Activated naive CD4-positive, alpha-beta T cell treated with anti-CD3 and anti-CD28 coated beads, Interleukin-2, amount 50 U/mL, for 24 hours (primary cell): ENCODE results near the gene CYP26A1.

Source experiments
- H3K27ac Mint-ChIP-seq: one replicate; pipeline ENCODE4 v1.8.0; 2021; ENCODE audit warnings: mild to moderate bottlenecking, mixed read lengths
- H3K27me3 Mint-ChIP-seq: one replicate; pipeline ENCODE4 v1.8.0; 2021; ENCODE audit warnings: mixed read lengths
- H3K36me3 Mint-ChIP-seq: one replicate; pipeline ENCODE4 v1.8.0; 2021; ENCODE audit warnings: mixed read lengths
- H3K4me1 Mint-ChIP-seq: one replicate; pipeline ENCODE4 v1.8.0; 2021; ENCODE audit warnings: mixed read lengths
- H3K4me3 Mint-ChIP-seq: one replicate; pipeline ENCODE4 v1.8.0; 2021; ENCODE audit warnings: mild to moderate bottlenecking, mixed read lengths
- H3K9me3 Mint-ChIP-seq: one replicate; pipeline ENCODE4 v1.8.0; 2021; ENCODE audit warnings: mixed read lengths

CYP26A1 gene

GRCh38 chr10:93071674-93072224 is 1.9 kb upstream of the CYP26A1 start:
- Mint-ChIP-seq H3K4me3 (no peak overlapping the region), H3K36me3 (no peaks in the 10 kb centered on the region)

DNA sequence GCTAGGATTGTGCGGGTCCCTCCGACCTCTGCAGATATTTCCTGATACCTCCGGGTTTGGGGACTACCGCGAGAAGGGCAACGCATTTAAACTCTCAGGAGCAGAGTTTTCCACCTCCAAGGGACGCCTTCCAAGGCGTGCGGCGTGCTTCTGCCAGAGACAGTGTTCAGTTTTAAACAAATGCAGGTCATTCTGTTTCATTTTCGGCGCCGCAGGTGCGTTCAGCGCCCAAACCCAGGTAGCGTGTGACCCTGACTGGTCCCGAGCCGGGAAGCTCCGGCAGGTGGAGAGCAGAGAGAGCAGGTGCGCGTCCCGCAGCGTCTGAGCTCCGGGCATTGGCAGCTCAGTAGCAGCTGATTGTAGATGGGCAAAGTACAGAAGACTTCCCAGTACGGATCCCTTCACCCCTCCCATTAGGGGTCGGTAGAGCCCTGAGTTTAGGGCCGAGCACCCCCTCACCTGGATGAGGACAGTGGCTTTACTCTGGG is 1.4 kb upstream of the CYP26A1 start:
- Mint-ChIP-seq H3K9me3 (no peaks in the 10 kb centered on the region), H3K4me3 (peak overlapping the region; percentile 47), H3K36me3 (no peaks in the 10 kb centered on the region), H3K4me1 (peaks cover 33% of the 10 kb centered on the region), H3K27me3 (peaks cover 48% of the 10 kb centered on the region), H3K27ac (no peak overlapping the region)

More at GRCh38 chr10:93071674-93072224, 1.9 kb upstream of the CYP26A1 start:
- Mint-ChIP-seq H3K27me3 (peaks cover 47% of the 10 kb centered on the region), H3K4me1 (peaks cover 33% of the 10 kb centered on the region), H3K27ac (no peak overlapping the region), H3K9me3 (no peaks in the 10 kb centered on the region)

DNA sequence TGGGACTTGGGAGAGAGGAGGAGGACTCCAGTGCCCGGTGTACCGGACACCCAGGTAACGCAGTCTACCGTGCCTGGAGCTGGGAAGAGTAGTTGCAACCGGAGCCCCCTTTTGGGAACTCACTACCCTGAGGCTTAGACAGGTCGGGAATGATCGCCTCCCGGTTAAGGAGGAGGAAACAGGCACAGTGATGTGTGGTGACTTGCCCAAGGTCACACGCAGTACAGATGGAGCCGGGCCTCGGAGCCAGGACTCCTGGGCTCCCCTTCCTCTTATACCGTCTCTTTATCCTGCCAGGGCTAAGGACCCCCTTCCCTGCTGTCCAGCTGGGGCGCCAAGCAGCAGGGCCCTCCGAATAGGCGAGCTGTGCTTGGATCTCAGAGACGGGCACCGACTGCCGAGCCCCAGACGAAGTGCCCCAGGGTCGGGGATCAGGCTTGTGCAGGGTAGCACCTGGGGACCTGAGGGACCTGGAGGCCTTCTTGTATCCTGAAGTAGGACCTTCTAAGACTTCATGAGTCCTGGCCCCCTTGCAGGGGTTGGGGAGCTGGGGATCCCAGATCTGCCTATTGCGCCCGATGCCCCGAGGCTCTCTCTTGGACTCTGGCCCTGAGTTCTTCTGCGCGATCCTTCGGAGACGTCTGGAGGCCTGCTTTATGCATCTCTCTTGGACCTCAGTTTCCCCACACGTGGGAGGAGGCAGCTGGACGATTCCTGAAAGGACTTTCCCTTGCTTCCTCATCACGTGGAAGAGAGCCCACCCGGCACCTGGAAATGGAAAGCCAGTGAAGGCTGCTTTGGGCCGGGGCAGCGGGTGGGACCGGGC is 767 bp upstream of the CYP26A1 start:
- Mint-ChIP-seq H3K4me3 (peak overlapping the region; percentile 36), H3K4me1 (peaks cover 33% of the 10 kb centered on the region), H3K27me3 (peaks cover 41% of the 10 kb centered on the region)

DNA sequence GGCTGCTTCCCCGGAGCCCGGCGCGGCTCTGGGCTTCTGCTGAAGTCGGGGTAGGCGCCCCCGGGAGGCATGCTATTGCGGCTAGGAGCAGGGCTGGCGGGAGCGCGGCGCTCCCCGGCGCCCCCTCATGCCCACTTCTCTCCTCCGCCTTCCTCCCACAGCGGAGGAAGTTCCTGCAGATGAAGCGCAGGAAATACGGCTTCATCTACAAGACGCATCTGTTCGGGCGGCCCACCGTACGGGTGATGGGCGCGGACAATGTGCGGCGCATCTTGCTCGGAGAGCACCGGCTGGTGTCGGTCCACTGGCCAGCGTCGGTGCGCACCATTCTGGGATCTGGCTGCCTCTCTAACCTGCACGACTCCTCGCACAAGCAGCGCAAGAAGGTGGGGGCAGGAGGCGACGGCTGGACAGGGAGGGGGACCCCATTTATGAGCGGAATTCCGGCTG is 479 bp downstream of the CYP26A1 start:
- H3K27me3 Mint-ChIP-seq, result peaks cover 37% of the 10 kb centered on the region
- peak overlapping the region; percentile 55 for H3K4me3 Mint-ChIP-seq
- peaks cover 28% of the 10 kb centered on the region for H3K4me1 Mint-ChIP-seq
- no peaks in the 10 kb centered on the region for H3K36me3 Mint-ChIP-seq
- no peak overlapping the region for H3K27ac Mint-ChIP-seq
- no peaks in the 10 kb centered on the region for H3K9me3 Mint-ChIP-seq

More for the DNA sequence above, 767 bp upstream of the CYP26A1 start:
- Mint-ChIP-seq H3K27ac (no peak overlapping the region), H3K9me3 (no peaks in the 10 kb centered on the region), H3K36me3 (no peaks in the 10 kb centered on the region)

- peak overlapping the region; percentile 55 for H3K4me3 Mint-ChIP-seq
These were observed 1.1 kb downstream of the CYP26A1 start for GRCh38 chr10:93074597-93075368.

DNA sequence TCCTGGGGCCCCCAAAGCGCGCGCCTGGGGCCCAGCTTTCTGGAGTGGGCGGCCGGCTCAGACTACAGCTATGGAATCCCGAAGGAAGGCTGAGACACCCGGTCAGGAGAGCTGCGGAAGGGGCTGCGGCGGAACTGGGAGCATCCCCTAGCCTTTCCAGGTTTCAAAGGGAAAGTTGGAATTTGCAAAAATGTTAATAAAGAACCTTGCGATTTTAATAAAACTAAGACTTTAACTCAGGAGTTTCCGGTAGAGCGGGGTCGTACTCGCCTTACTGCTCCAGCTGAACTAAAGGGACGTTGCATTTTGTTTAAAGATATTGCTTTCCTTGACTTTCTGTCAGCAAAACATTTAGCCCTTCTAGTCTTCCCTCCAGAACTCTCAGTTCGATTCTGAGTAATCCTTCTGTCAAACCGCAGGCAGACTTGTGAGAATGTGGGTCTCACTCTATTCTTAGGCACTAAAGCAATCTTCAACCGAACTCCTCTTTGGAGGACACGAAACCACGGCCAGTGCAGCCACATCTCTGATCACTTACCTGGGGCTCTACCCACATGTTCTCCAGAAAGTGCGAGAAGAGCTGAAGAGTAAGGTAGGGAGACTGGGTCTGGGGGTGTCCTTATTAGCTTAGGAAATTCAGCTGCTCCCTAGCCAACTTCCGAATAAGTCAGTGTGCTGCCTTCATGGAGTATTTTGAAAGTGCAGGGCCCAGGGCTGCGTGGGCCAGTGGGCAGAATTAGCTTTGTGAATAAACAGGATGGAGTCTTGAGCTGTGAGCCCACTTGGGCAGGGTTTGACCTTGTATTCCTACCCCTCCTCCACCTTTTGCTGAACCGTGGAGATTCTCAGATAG is 1.9 kb downstream of the CYP26A1 start:
- no peaks in the 10 kb centered on the region for H3K36me3 Mint-ChIP-seq
- no peaks in the 10 kb centered on the region for H3K9me3 Mint-ChIP-seq
- H3K27ac Mint-ChIP-seq, result peak overlapping the region; percentile 32
- H3K4me1 Mint-ChIP-seq, result peaks cover 32% of the 10 kb centered on the region
- H3K4me3 Mint-ChIP-seq, result no peak overlapping the region
- H3K27me3 Mint-ChIP-seq, result peaks cover 41% of the 10 kb centered on the region

More at GRCh38 chr10:93074597-93075368, 1.1 kb downstream of the CYP26A1 start:
- Mint-ChIP-seq H3K27ac (no peak overlapping the region), H3K9me3 (no peaks in the 10 kb centered on the region), H3K27me3 (peaks cover 40% of the 10 kb centered on the region), H3K36me3 (no peaks in the 10 kb centered on the region), H3K4me1 (peaks cover 28% of the 10 kb centered on the region)

GRCh38 chr10:93076871-93077270 is 3.2 kb downstream of the CYP26A1 start:
- peaks cover 32% of the 10 kb centered on the region for H3K4me1 Mint-ChIP-seq
- H3K36me3 Mint-ChIP-seq, result no peaks in the 10 kb centered on the region
- H3K27ac Mint-ChIP-seq, result no peak overlapping the region
- no peaks in the 10 kb centered on the region for H3K9me3 Mint-ChIP-seq
- H3K4me3 Mint-ChIP-seq, result no peak overlapping the region
- H3K27me3 Mint-ChIP-seq, result peaks cover 37% of the 10 kb centered on the region

DNA sequence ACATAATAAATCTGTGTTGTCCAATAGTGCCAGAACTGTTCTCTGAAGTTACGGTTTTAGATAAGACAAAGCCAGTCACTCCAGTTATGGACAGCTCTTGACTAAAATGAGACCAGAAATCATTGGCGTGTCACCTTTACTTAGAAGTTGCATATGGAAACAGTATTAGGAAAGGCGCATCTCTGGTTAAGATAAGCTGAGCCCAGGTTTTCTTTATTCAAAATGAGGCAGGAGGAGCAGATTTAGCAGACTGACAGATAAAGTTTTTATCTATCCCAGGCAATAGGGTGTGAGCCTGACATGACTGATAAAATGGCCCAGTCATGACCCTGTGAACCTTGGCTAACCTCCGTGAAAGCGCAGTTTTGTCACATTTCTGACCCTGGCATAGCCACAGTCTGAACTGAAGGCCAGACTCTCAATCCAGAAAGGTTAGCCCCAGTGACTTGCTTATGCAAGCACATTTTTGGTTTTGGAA is 4.2 kb downstream of the CYP26A1 start:
- H3K27ac Mint-ChIP-seq, result no peak overlapping the region
- H3K27me3 Mint-ChIP-seq, result peaks cover 33% of the 10 kb centered on the region
- peaks cover 24% of the 10 kb centered on the region for H3K4me1 Mint-ChIP-seq
- H3K4me3 Mint-ChIP-seq, result no peak overlapping the region
- no peaks in the 10 kb centered on the region for H3K36me3 Mint-ChIP-seq
- no peaks in the 10 kb centered on the region for H3K9me3 Mint-ChIP-seq

DNA sequence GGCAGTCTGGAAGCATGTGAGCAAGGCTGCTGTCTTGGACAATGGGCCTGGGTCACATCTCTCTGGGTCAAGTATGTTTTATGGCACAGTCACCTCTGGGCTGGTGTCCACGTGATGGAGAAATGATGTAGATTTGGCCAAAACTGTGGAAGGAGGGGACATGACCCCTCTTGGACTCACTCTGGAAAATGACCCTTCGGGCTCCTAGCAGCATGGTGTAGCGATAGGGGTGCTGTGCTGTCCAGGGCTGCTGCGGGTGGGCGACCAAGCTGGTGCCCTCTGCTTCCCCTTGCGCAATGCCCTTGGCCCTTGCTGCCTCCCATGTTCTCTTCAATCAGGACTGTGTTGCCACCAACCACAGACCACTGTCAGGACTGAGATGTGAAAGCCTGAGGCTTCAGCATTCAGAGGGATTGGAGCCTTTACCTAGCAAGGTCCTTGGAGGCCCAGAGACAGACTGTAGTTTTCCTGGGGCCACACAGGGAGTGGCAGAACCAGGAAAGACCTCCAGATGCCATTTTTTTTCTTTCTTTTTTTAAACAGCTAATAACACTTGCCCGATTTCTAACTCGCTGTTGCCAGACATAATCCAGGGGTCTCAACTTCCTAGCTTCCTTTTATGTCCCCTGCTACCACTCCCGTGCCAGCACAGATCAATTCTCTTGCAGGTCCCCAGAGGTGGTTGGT is 6.1 kb downstream of the CYP26A1 start:
- H3K4me1 Mint-ChIP-seq, result peaks cover 13% of the 10 kb centered on the region
- no peak overlapping the region for H3K27ac Mint-ChIP-seq
- H3K36me3 Mint-ChIP-seq, result no peaks in the 10 kb centered on the region
- peak overlapping the region; percentile 42 for H3K4me3 Mint-ChIP-seq
- H3K27me3 Mint-ChIP-seq, result peaks cover 29% of the 10 kb centered on the region
- no peaks in the 10 kb centered on the region for H3K9me3 Mint-ChIP-seq

GRCh38 chr10:93080350-93081046 is 6.8 kb downstream of the CYP26A1 start:
- H3K27me3 Mint-ChIP-seq, result peaks cover 26% of the 10 kb centered on the region
- no peaks in the 10 kb centered on the region for H3K9me3 Mint-ChIP-seq
- H3K36me3 Mint-ChIP-seq, result no peaks in the 10 kb centered on the region
- H3K27ac Mint-ChIP-seq, result no peak overlapping the region
- H3K4me3 Mint-ChIP-seq, result peak overlapping the region; percentile 42
- H3K4me1 Mint-ChIP-seq, result peaks cover 8% of the 10 kb centered on the region

DNA sequence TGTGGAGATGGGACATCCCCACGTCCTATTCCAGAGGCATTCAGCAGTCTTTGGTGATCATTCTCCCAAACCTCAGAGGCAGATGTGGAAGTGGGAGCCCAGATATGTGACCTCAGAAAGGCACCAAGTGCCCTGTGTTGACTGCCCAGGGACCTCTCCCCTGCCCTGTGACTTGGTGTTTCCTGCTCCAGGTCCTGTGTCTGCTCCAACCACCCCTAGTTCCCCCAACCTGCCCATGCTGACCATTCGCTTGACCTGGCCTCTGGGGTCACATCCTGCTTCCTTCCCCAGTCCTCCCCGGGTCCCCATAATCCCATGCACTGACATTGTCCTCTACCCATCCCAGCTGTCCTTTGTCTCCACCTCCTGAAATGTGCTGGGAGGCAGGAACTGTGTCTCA is 7.6 kb downstream of the CYP26A1 start:
- Mint-ChIP-seq H3K27me3 (peaks cover 20% of the 10 kb centered on the region), H3K4me3 (no peak overlapping the region), H3K9me3 (no peaks in the 10 kb centered on the region), H3K36me3 (no peaks in the 10 kb centered on the region), H3K4me1 (peaks cover 4% of the 10 kb centered on the region), H3K27ac (no peak overlapping the region)

- Mint-ChIP-seq H3K4me1 (peaks cover 4% of the 10 kb centered on the region), H3K4me3 (no peak overlapping the region), H3K36me3 (no peaks in the 10 kb centered on the region), H3K9me3 (no peaks in the 10 kb centered on the region), H3K27me3 (peaks cover 16% of the 10 kb centered on the region), H3K27ac (no peak overlapping the region)
These were observed 8.1 kb downstream of the CYP26A1 start for GRCh38 chr10:93081834-93082233.

GRCh38 chr10:93083743-93084539 is 10.2 kb downstream of the CYP26A1 start:
- H3K4me1 Mint-ChIP-seq, result peaks cover 4% of the 10 kb centered on the region
- no peak overlapping the region for H3K4me3 Mint-ChIP-seq
- no peaks in the 10 kb centered on the region for H3K36me3 Mint-ChIP-seq
- H3K27me3 Mint-ChIP-seq, result peaks cover 15% of the 10 kb centered on the region
- H3K27ac Mint-ChIP-seq, result no peak overlapping the region
- H3K9me3 Mint-ChIP-seq, result no peaks in the 10 kb centered on the region
